ENCODE results near the gene NPAS1.

GRCh38 chr19:47047272-47047762 is 27.7 kb downstream of the NPAS1 start:
- TF ChIP-seq EZH2phosphoT487 (IDR thresholded peaks at IDR 0.05; ENCODE audit: unreplicated experiment), result no peak
- TF ChIP-seq CTCF (conservative IDR thresholded peaks at IDR 0.05; ENCODE audit: low read depth in 2 of 2), result no peak

Data from GM23338 (cell line).